ENCODE measurements around the gene RAB7A. TPM values are rescaled to one million over a fixed set of nuclear protein-coding genes. Genes with fewer than 3 reads are reported as not detected.

RAB7A gene
- total RNA-seq, 1 donor from 2014 or later = 278 TPM

GRCh38 chr3:128683957-128684356 lies 42.0 kb upstream of the RAB7A start:
- H3K36me3 ChIP-seq = no peaks in the 10 kb centered on the region
- H3K9me3 ChIP-seq = no peaks in the 10 kb centered on the region
- intact Hi-C loops (cut with DNase I) = loop anchor here (5.0 kb wide), 1 partner anchor 113 kb away; no protein-coding TSS in a partner anchor
- peak; percentile 32 for DNase-seq
- H3K4me3 ChIP-seq = no peak overlapping the region
- H3K4me1 ChIP-seq = peaks cover 25% of the 10 kb centered on the region
- H3K27me3 ChIP-seq (ENCODE audit: low read depth) = no peaks in the 10 kb centered on the region
- no peak for TF ChIP-seq CTCF (IDR thresholded peaks at IDR 0.05)
- no peak overlapping the region for H3K27ac ChIP-seq
- ATAC-seq = no peak

DNA sequence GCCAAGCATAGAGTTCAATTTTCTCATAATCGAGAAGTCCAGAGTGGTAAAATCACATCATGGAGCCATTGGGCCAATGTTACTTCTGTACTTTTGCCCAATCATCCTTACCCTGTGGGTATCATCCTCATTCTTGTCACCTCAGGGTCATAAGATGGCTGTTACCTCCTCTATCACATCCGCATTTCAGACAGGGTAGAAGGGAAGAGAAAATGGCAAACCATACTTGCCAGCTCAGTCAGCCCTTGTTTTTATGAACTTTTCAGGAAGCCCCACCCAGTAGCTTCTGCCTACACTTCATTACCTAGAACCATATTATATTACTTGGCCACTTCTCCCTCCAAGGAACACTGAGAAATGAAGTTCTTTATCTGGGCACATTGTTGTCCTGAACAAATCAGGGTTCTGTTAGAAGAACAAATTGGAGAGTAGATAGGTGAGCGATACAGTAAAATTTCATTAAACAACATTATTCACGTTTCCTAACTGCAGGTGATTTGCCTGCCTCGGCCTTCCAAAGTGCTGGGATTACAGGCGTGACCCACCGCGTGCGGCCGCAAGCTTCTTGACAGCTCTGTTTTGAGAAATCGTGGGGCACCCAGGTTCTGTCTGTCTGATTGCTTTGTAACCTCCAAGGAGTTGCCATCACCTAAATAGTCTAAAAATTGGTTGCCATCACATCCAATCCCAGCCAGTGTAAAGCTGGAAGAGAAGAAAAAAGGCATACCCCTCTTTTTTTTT lies 40.8 kb upstream of the RAB7A start:
- ATAC-seq (no peak), DNase-seq (no peak)
- intact Hi-C loops (cut with DNase I) = loop anchor here (5.0 kb wide), 1 partner anchor 112 kb away; no protein-coding TSS in a partner anchor
- Histone ChIP-seq H3K36me3 (no peaks in the 10 kb centered on the region), H3K4me1 (peaks cover 17% of the 10 kb centered on the region), H3K27me3 (ENCODE audit: low read depth) (no peaks in the 10 kb centered on the region), H3K4me3 (no peak overlapping the region), H3K9me3 (no peaks in the 10 kb centered on the region), H3K27ac (no peak overlapping the region)
- no peak for TF ChIP-seq CTCF (IDR thresholded peaks at IDR 0.05)

DNA sequence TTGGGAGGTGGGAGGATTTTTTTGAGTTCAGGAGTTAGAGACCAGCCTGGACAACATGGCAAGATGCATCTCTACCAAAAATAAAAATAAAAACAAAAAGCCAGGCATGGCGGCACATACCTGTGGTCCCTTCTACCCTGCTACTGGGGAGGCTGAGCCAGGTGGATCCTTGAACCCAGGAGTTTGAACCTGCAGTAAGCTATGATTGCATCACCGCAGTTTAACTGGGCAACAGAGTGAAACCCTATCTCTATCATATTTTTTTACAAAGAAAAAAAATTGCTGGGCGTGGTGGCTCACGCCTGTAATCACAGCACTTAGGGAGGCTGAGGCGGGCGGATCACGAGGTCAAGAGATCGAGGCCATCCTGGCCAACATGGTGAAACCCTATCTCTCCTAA lies 39.5 kb upstream of the RAB7A start:
- intact Hi-C loops (cut with DNase I) = no loop called here

DNA sequence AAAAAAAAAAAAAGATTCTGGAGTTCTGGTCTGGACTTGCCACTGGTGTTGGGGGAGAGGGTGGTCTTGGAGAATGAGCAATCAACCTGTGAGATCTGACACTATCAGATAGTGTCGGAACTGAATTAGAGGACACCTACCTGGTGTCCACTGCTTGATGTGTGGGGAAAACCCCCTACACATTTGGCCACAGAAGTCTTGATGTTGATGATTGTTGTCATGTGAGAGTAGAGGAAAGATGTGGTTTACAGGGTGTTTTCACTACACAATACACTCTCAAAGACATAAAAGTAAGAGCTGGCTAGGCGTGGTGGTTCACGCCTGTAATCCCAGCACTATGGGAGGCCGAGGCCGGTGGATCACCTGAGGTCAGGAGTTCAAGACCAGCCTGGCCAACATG lies 36.9 kb upstream of the RAB7A start:
- H3K4me1 ChIP-seq = peaks cover 9% of the 10 kb centered on the region
- H3K36me3 ChIP-seq = no peaks in the 10 kb centered on the region
- H3K27me3 ChIP-seq (ENCODE audit: low read depth) = no peaks in the 10 kb centered on the region
- no peak overlapping the region for H3K27ac ChIP-seq
- H3K9me3 ChIP-seq = no peaks in the 10 kb centered on the region
- no peak overlapping the region for H3K4me3 ChIP-seq
- DNase-seq (no peak), ATAC-seq (no peak)
- TF ChIP-seq CTCF (IDR thresholded peaks at IDR 0.05) = no peak
- intact Hi-C loops (cut with DNase I) = no loop called here

More for the DNA sequence above, 39.5 kb upstream of the RAB7A start:
- Histone ChIP-seq H3K36me3 (no peaks in the 10 kb centered on the region), H3K4me3 (no peak overlapping the region), H3K27ac (no peak overlapping the region), H3K4me1 (peaks cover 14% of the 10 kb centered on the region), H3K9me3 (no peaks in the 10 kb centered on the region), H3K27me3 (ENCODE audit: low read depth) (no peaks in the 10 kb centered on the region)
- DNase-seq (peak; percentile 4), ATAC-seq (no peak)
- no peak for TF ChIP-seq CTCF (IDR thresholded peaks at IDR 0.05)

DNA sequence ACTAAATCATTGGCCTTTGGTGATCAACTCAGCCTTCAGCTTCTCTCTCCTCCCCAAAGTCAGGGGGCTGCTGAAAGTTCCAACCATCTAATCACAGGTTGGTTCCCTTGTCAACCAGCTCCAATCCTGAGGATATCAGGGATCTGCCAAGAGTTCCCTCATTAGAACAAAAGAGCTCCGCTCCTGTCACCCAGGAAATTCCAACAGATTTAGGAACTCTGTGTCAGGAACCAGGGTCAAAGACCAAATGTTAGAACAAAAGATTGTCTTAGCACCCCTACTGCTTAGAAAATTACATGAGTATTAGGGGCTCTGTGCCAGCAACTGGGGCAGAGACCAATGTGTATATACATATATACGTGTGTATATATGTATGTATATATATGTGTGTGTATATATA lies 32.3 kb upstream of the RAB7A start:
- H3K4me1 ChIP-seq = no peaks in the 10 kb centered on the region
- H3K9me3 ChIP-seq = no peaks in the 10 kb centered on the region
- no peaks in the 10 kb centered on the region for H3K27me3 ChIP-seq (ENCODE audit: low read depth)
- no peaks in the 10 kb centered on the region for H3K36me3 ChIP-seq
- intact Hi-C loops (cut with DNase I) = no loop called here
- no peak for TF ChIP-seq CTCF (IDR thresholded peaks at IDR 0.05)
- ATAC-seq (no peak), DNase-seq (no peak)
- H3K4me3 ChIP-seq = no peak overlapping the region
- no peak overlapping the region for H3K27ac ChIP-seq

Measured in lower lobe of right lung (tissue), 2 donors.